A673 (cell line): ENCODE measurements around the gene PDGFB. TPM values are rescaled to one million over a fixed set of nuclear protein-coding genes. Genes with fewer than 3 reads are reported as not detected.

Source experiments
- BruUV-seq: library from RNA; stranded (reverse); fragments of 400-500 nt; replicated peaks from 2 replicates; lab custom pipeline; 2021; lab: Mats Ljungman, UMichigan
- CTCF ChIA-PET: fragments of 300-600 bp; sonication (Branson Sonifier 250); formaldehyde crosslinking; loops from one replicate; lab custom pipeline; 2022; ENCODE audit warnings: antibody characterized with exemption; lab: Charles Lee
- POLR2A ChIA-PET: fragments of 300-600 bp; sonication (Branson Sonifier 250); formaldehyde crosslinking; loops from one replicate; lab custom pipeline; 2022; ENCODE audit warnings: antibody characterized with exemption; ENCODE audit not compliant: low non-redundant PET; lab: Charles Lee
- DNase-seq: peaks from one replicate; pipeline ENCODE4 v3.0.0-alpha.2; 2015; ENCODE audit warnings: low spot score
- H3K27ac ChIP-seq: fragments of 200-600 bp; sonication (generic); 2 replicates; pipeline ENCODE4 v1.5.1; 2016; ENCODE audit warnings: mixed run types, low read depth, mild to moderate bottlenecking, mixed read lengths, antibody characterized with exemption, low read length; ENCODE audit not compliant: poor library complexity, severe bottlenecking
- H3K27me3 ChIP-seq: fragments of 200-600 bp; sonication (generic); replicated peaks from 2 replicates; pipeline ENCODE4 v1.6.1; 2017; ENCODE audit warnings: mixed run types, low read depth, mild to moderate bottlenecking, mixed read lengths, antibody characterized with exemption, low read length; ENCODE audit not compliant: insufficient read depth, poor library complexity
- H3K36me3 ChIP-seq: fragments of 200-600 bp; sonication (generic); 2 replicates; pipeline ENCODE4 v1.6.1; 2016; ENCODE audit warnings: mixed run types, mild to moderate bottlenecking, mixed read lengths, antibody characterized with exemption, low read length; ENCODE audit not compliant: insufficient read depth, poor library complexity, severe bottlenecking
- H3K4me1 ChIP-seq: fragments of 200-600 bp; sonication (generic); 2 replicates; pipeline ENCODE4 v1.6.1; 2017; ENCODE audit warnings: mixed run types, mild to moderate bottlenecking, mixed read lengths, antibody characterized with exemption, low read length; ENCODE audit not compliant: insufficient read depth, poor library complexity, severe bottlenecking
- H3K4me3 ChIP-seq: fragments of 200-600 bp; sonication (generic); 2 replicates; pipeline ENCODE4 v1.5.1; 2016; ENCODE audit warnings: low read depth, mixed run types, mild to moderate bottlenecking, mixed read lengths, low read length; ENCODE audit not compliant: poor library complexity, severe bottlenecking
- H3K9me3 ChIP-seq: fragments of 200-600 bp; sonication (generic); 2 replicates; pipeline ENCODE4 v1.6.1; 2016; ENCODE audit warnings: mixed run types, low read depth, mild to moderate bottlenecking, mixed read lengths, antibody characterized with exemption, low read length; ENCODE audit not compliant: poor library complexity, severe bottlenecking
- CTCF ChIP-seq: fragments of 300-800, 200-600 bp; sonication (generic); conservative IDR thresholded peaks from 2 replicates; pipeline ENCODE4 v1.5.1; 2017; ENCODE audit warnings: low read depth, mild to moderate bottlenecking, antibody characterized with exemption, low read length, moderate library complexity, mixed read lengths
- EZH2 ChIP-seq: fragments of 200-600 bp; sonication (generic); IDR thresholded peaks from 2 replicates; pipeline ENCODE4 v1.6.1; 2017; ENCODE audit warnings: borderline replicate concordance, low read depth, mild to moderate bottlenecking, mixed read lengths, antibody characterized with exemption, low read length; ENCODE audit not compliant: poor library complexity, severe bottlenecking
- intact Hi-C: fragments of 100-400 bp; cut with micrococcal nuclease; formaldehyde crosslinking; loops from one replicate; pipeline ENCODE4 v1.10.0; 2022; ENCODE audit not compliant: unreplicated experiment
- total RNA-seq: library from RNA; stranded (reverse); gene quantifications from 2 replicates; pipeline ENCODE4 v1.2.3, GENCODE V29; 2021

PDGFB gene
- total RNA-seq, 1 experiment from 2014 or later = 0.09 TPM

DNA sequence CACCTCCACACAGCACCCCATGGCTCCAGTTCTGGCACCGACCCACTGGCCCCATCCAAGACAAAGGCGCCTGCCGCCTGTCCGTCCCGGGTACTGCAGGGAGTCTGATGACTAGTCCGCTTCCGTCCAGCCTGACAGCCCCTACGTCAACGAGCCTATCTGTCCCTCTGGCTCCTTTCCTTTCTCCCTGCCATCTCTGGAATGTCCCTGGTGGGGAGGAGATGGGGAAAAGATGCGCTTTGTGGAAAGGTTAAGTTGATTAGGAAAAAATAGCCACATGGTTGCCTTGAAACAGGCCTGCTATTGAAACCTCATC, 10.4 kb downstream of the PDGFB start:
- DNase-seq = no peak
- Histone ChIP-seq H3K36me3 (no peaks in the 10 kb centered on the region), H3K27me3 (no peaks in the 10 kb centered on the region), H3K4me3 (no peak overlapping the region), H3K27ac (no peak overlapping the region), H3K9me3 (no peaks in the 10 kb centered on the region), H3K4me1 (peaks cover 11% of the 10 kb centered on the region)
- CTCF ChIA-PET = no interaction called here
- TF ChIP-seq EZH2 (no peak), CTCF (no peak)
- POLR2A ChIA-PET = no interaction called here
- BruUV-seq = no TSS peak
- intact Hi-C loops = no loop called here

DNA sequence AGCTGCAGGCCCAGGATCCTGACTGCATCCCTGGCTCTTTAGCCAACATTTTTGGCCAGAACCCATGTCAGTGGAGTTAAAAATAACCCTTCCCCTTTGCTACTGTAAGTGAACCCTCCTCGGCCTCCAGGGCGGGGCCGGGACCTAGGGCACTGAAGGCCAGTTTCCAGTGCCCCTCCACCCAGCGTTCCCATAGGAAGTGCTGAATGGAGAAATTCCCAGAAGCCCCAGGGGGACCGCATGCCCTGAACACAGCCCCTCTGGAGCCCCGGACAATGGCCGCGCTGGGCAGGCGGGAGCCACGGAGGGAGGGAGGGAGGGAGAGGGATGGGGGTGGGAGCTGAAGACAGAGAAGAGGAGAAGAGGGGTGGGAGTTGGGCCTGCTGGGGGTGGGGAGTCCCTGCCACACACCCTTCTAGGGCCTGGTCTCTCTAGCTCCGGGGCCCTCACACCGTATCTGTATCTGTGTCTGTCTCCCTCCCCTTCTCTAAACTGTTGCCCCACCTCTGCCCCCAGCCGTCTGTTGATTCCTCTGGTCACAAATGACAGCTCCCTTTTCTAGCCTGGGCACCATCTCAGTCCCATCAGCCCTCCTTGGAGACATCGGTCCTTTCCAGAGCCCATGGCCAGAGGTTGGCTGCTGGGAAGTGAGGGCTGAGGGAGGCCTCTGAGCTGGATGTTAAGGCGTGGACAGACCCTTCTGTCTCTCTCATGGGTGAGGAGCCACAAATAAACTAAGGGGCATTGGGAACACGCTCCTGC, 10.9 kb downstream of the PDGFB start:
- BruUV-seq = no TSS peak
- POLR2A ChIA-PET = no interaction called here
- H3K27ac ChIP-seq = no peak overlapping the region

GRCh38 chr22:39232806-39233709, 11.7 kb downstream of the PDGFB start:
- no peak overlapping the region for H3K4me3 ChIP-seq
- TF ChIP-seq CTCF = no peak
- TF ChIP-seq EZH2 = no peak
- intact Hi-C loops = no loop called here
- DNase-seq = no peak
- no TSS peak for BruUV-seq
- no peaks in the 10 kb centered on the region for H3K9me3 ChIP-seq
- ChIA-PET POLR2A (no interaction called here), CTCF (no interaction called here)
- no peaks in the 10 kb centered on the region for H3K36me3 ChIP-seq
- peaks cover 5% of the 10 kb centered on the region for H3K4me1 ChIP-seq
- no peaks in the 10 kb centered on the region for H3K27me3 ChIP-seq
- no peak overlapping the region for H3K27ac ChIP-seq

More for the DNA sequence above, 10.9 kb downstream of the PDGFB start:
- peaks cover 7% of the 10 kb centered on the region for H3K4me1 ChIP-seq
- intact Hi-C loops = no loop called here
- H3K27me3 ChIP-seq = no peaks in the 10 kb centered on the region
- H3K9me3 ChIP-seq = no peaks in the 10 kb centered on the region
- no peak overlapping the region for H3K4me3 ChIP-seq
- no peaks in the 10 kb centered on the region for H3K36me3 ChIP-seq
- CTCF ChIA-PET = no interaction called here
- TF ChIP-seq EZH2 (no peak), CTCF (no peak)
- DNase-seq = no peak
